ENCODE measurements around the gene TFPI. TPM values are rescaled to one million over a fixed set of nuclear protein-coding genes. Genes with fewer than 3 reads are reported as not detected.

Gene TFPI
- total RNA-seq, 1 experiment from 2014 or later, result 65.7 TPM

DNA sequence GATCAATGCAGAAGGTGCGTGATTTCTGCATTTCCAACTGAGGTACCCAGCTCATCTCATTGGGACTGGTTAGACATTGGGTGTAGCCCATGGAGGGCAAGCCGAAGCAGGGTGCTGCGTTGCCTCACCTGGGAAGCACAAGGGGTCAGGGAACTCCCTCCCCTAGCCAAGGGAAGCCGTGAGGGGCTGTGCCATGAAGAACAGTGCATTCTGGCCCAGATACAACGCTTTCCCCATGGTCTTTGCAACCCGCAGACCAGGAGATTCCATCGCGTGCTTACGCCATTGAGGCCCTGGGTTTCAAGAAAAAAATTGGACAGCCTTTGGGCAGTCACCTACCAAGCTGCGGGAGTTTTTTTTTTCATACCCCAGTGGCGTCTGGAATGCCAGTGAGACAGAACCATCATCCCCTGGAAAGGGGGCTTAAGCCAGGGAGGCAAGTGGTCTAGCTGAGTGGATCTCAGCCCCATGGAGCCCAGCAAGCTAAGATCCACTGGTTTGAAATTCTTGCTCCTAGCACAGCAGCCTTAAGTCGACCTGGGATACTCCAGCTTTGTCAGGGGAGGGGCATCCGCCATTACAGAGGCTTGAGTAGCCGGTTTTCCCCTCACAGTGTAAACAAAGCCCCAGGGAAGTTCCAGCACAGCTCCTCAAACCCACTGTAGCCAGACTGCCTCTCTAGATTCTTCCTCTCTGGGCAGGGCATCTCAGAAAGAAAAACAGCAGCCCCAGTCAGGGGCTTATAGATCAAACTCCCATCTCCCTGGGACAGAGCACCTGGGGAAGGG lies 21.7 kb downstream of the TFPI start:
- no peaks in the 10 kb centered on the region for H3K4me1 ChIP-seq (replicated peaks; ENCODE audit: insufficient read depth)
- H3K9me3 ChIP-seq (ENCODE audit: insufficient read depth, low read depth), result no peaks in the 10 kb centered on the region
- H2AFZ ChIP-seq, result no peak overlapping the region
- no peak overlapping the region for H3K4me3 ChIP-seq
- no peaks in the 10 kb centered on the region for H4K20me1 ChIP-seq (ENCODE audit: insufficient read depth)
- no peaks in the 10 kb centered on the region for H3K79me2 ChIP-seq (ENCODE audit: low read depth)
- DNase-seq, result no peak
- H3K36me3 ChIP-seq (ENCODE audit: low read depth), result no peaks in the 10 kb centered on the region
- no peaks in the 10 kb centered on the region for H3F3A ChIP-seq (ENCODE audit: insufficient read depth, low read depth)
- no peak overlapping the region for H3K27ac ChIP-seq
- H3K9me2 ChIP-seq (ENCODE audit: insufficient read depth), result no peaks in the 10 kb centered on the region
- H3K27me3 ChIP-seq (ENCODE audit: insufficient read depth, low read depth), result no peaks in the 10 kb centered on the region
- H3K4me2 ChIP-seq, result no peak overlapping the region
- no TSS peak for BruUV-seq (replicated peaks)
- POLR2A ChIA-PET (ENCODE audit: unreplicated experiment), result no interaction called here
- intact Hi-C loops (cut with micrococcal nuclease; ENCODE audit: unreplicated experiment), result no loop called here
- TF ChIP-seq, protein P1, sequence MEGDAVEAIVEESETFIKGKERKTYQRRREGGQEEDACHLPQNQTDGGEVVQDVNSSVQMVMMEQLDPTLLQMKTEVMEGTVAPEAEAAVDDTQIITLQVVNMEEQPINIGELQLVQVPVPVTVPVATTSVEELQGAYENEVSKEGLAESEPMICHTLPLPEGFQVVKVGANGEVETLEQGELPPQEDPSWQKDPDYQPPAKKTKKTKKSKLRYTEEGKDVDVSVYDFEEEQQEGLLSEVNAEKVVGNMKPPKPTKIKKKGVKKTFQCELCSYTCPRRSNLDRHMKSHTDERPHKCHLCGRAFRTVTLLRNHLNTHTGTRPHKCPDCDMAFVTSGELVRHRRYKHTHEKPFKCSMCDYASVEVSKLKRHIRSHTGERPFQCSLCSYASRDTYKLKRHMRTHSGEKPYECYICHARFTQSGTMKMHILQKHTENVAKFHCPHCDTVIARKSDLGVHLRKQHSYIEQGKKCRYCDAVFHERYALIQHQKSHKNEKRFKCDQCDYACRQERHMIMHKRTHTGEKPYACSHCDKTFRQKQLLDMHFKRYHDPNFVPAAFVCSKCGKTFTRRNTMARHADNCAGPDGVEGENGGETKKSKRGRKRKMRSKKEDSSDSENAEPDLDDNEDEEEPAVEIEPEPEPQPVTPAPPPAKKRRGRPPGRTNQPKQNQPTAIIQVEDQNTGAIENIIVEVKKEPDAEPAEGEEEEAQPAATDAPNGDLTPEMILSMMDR (conservative IDR thresholded peaks at IDR 0.05), result no peak
- no peak for TF ChIP-seq EZH2 (IDR thresholded peaks at IDR 0.05; ENCODE audit: low read depth)
- CTCF ChIA-PET, result no interaction called here

DNA sequence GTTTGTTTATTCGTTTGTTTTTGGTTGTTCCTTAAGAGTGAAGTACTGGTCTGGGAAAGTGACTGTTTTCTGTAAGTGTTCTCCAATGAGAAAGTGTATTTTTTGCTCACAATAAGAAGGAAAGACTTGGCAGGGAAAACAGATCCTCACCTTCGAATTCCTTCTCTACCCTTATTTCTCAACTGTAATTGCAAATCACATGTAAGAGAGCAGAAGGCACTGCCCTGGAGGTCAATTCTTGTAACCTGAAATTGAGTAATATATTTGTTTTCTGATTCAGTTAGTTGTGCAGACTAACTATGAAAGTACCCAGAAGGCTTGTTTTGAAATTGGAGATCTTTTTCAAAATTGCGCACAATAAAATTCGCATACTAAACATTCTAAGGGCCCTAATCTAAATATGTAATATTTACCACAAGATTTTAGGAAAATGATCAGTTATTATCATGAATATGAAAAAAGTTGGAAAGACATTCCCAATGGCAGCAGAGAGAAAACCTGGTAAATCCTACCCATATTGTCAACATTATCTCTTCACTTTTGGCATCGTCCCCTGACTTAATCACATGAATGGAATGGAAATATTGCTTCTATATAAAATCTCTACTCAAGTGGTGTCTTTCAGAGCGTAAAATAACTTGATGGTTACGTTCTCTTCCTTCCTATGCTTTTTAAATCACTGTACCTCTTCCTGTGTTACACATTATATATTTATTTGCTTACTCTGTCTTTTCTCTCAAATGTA lies 24.1 kb downstream of the TFPI start:
- H3K9me3 ChIP-seq (ENCODE audit: insufficient read depth, low read depth), result no peaks in the 10 kb centered on the region
- no TSS peak for BruUV-seq (replicated peaks)
- no peaks in the 10 kb centered on the region for H3K36me3 ChIP-seq (ENCODE audit: low read depth)
- POLR2A ChIA-PET (ENCODE audit: unreplicated experiment), result no interaction called here
- intact Hi-C loops (cut with micrococcal nuclease; ENCODE audit: unreplicated experiment), result no loop called here
- no peaks in the 10 kb centered on the region for H3K4me1 ChIP-seq (replicated peaks; ENCODE audit: insufficient read depth)
- no peaks in the 10 kb centered on the region for H3K27me3 ChIP-seq (ENCODE audit: insufficient read depth, low read depth)
- DNase-seq, result peak in 1 of 2 experiments; percentile 41
- no peak overlapping the region for H3K4me2 ChIP-seq
- H3F3A ChIP-seq (ENCODE audit: insufficient read depth, low read depth), result no peaks in the 10 kb centered on the region
- TF ChIP-seq, protein P1 (conservative IDR thresholded peaks at IDR 0.05), result no peak
- no peak for TF ChIP-seq EZH2 (IDR thresholded peaks at IDR 0.05; ENCODE audit: low read depth)
- H3K79me2 ChIP-seq (ENCODE audit: low read depth), result no peaks in the 10 kb centered on the region
- H2AFZ ChIP-seq, result no peak overlapping the region
- no peaks in the 10 kb centered on the region for H3K9me2 ChIP-seq (ENCODE audit: insufficient read depth)
- CTCF ChIA-PET, result no interaction called here
- no peaks in the 10 kb centered on the region for H4K20me1 ChIP-seq (ENCODE audit: insufficient read depth)
- H3K27ac ChIP-seq, result no peak overlapping the region
- H3K4me3 ChIP-seq, result no peak overlapping the region

DNA sequence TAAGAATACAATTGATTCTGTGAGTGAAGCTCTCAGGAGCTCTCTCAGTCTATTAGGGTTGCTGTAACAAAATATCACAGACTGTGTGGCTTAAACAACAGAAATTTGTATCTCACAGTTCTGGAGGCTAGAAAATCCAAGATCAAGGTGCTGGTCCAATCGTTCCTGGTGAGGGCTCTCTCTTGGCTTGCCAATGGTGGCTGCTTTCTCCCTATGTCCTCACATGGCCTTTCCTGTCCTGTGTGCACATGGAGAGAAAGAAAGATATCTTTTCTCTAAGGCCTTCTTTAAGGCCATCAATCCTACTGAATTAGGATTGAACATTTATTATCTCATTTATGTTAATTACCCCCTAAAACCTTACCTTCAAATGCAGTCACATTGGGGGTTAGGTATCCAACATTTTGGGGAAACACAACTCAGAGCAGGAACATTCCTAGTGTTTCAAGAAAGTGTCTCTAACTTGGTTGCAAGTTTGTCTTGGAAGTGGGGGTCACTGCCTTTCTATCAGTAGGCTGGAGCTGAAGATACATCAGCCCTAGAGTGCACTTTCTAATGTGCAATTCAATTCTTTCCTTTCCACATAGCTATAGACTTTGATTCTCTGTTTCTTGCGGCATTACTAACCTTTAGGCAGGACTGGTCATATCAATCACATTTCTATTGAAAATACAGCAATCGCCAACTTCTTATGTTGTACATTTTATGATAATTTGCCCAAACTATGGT lies 24.8 kb downstream of the TFPI start:
- Histone ChIP-seq H3K4me2 (no peak overlapping the region), H3K27me3 (ENCODE audit: insufficient read depth, low read depth) (no peaks in the 10 kb centered on the region), H4K20me1 (ENCODE audit: insufficient read depth) (no peaks in the 10 kb centered on the region), H2AFZ (no peak overlapping the region), H3K4me1 (replicated peaks; ENCODE audit: insufficient read depth) (no peaks in the 10 kb centered on the region), H3K79me2 (ENCODE audit: low read depth) (no peaks in the 10 kb centered on the region), H3K36me3 (ENCODE audit: low read depth) (no peaks in the 10 kb centered on the region), H3K27ac (no peak overlapping the region), H3K4me3 (no peak overlapping the region), H3K9me2 (ENCODE audit: insufficient read depth) (no peaks in the 10 kb centered on the region), H3K9me3 (ENCODE audit: insufficient read depth, low read depth) (no peaks in the 10 kb centered on the region), H3F3A (ENCODE audit: insufficient read depth, low read depth) (no peaks in the 10 kb centered on the region)
- CTCF ChIA-PET, result no interaction called here
- intact Hi-C loops (cut with micrococcal nuclease; ENCODE audit: unreplicated experiment), result no loop called here
- BruUV-seq (replicated peaks), result no TSS peak
- DNase-seq, result no peak
- POLR2A ChIA-PET (ENCODE audit: unreplicated experiment), result no interaction called here
- TF ChIP-seq EZH2 (IDR thresholded peaks at IDR 0.05; ENCODE audit: low read depth), result no peak
- TF ChIP-seq, protein P1 (conservative IDR thresholded peaks at IDR 0.05), result no peak

Data from PC-9 (cell line).